Neural cell (in vitro differentiated cells): ENCODE data around the gene ERCC4. TPM values are rescaled to one million over a fixed set of nuclear protein-coding genes. Genes with fewer than 3 reads are reported as not detected.

Experiments
- H2AFZ ChIP-seq: fragments of 200-600, 300-800 bp; sonication (generic), shearing (Covaris generic); 2 replicates; pipeline ENCODE4 v1.6.0; 2014; ENCODE audit warnings: low read depth, mild to moderate bottlenecking, antibody characterized with exemption, low read length, moderate library complexity
- H3F3A ChIP-seq: fragments of 200-600 bp; shearing (Covaris generic); 2 replicates; pipeline ENCODE4 v1.6.1; 2016; ENCODE audit warnings: mild to moderate bottlenecking, moderate library complexity, mixed read lengths, antibody characterized with exemption, low read length; ENCODE audit not compliant: insufficient read depth, poor library complexity, severe bottlenecking
- H3K27ac ChIP-seq: fragments of 200-600, 300-800 bp; sonication (generic), shearing (Covaris generic); 2 replicates; pipeline ENCODE4 v1.5.1; 2014; ENCODE audit warnings: mild to moderate bottlenecking, low read length, moderate library complexity
- H3K27me3 ChIP-seq: fragments of 300-800, 200-600 bp; sonication (generic), shearing (Covaris generic); 2 replicates; pipeline ENCODE4 v1.6.0; 2014; ENCODE audit warnings: mild to moderate bottlenecking, low read depth, low read length, moderate library complexity; ENCODE audit not compliant: insufficient read depth
- H3K36me3 ChIP-seq: fragments of 300-800, 200-600 bp; sonication (generic), shearing (Covaris generic); 2 replicates; pipeline ENCODE4 v1.5.1; 2014; ENCODE audit warnings: mild to moderate bottlenecking, antibody characterized with exemption, low read length, moderate library complexity; ENCODE audit not compliant: insufficient read depth
- H3K4me2 ChIP-seq: fragments of 300-800, 200-600 bp; sonication (generic), shearing (Covaris generic); 2 replicates; pipeline ENCODE4 v1.6.0; 2014; ENCODE audit warnings: mild to moderate bottlenecking, low read length
- H3K4me3 ChIP-seq: fragments of 300-800, 200-600 bp; sonication (generic), shearing (Covaris generic); 2 replicates; pipeline ENCODE4 v1.5.1; 2014; ENCODE audit warnings: mild to moderate bottlenecking, low read length, moderate library complexity
- H3K79me2 ChIP-seq: fragments of 200-600 bp; shearing (Covaris generic); replicated peaks from 2 replicates; pipeline ENCODE4 v1.6.0; 2014; ENCODE audit warnings: mild to moderate bottlenecking, low read length, moderate library complexity; ENCODE audit not compliant: insufficient read depth
- H3K9ac ChIP-seq: fragments of 300-800, 200-600 bp; sonication (generic), shearing (Covaris generic); 2 replicates; pipeline ENCODE4 v1.6.1; 2016; ENCODE audit warnings: mild to moderate bottlenecking, low read length, mixed read lengths
- H3K9me2 ChIP-seq: fragments of 200-600 bp; shearing (Covaris generic); 2 replicates; pipeline ENCODE4 v1.6.1; 2016; ENCODE audit warnings: mild to moderate bottlenecking, low read length, mixed read lengths; ENCODE audit not compliant: insufficient read depth
- H3K9me3 ChIP-seq: fragments of 200-600, 300-800 bp; sonication (generic), shearing (Covaris generic); 2 replicates; pipeline ENCODE4 v1.6.1; 2016; ENCODE audit warnings: mild to moderate bottlenecking, mixed run types, low read length, moderate library complexity, mixed read lengths
- H4K20me1 ChIP-seq: fragments of 200-600 bp; shearing (Covaris generic); 2 replicates; pipeline ENCODE4 v1.6.1; 2016; ENCODE audit warnings: mild to moderate bottlenecking, mixed run types; ENCODE audit not compliant: insufficient read depth
- EP300 ChIP-seq: fragments of 450-650 bp; conservative IDR thresholded peaks from 2 replicates; pipeline ENCODE4 v1.6.1; 2014; ENCODE audit warnings: antibody characterized with exemption, mild to moderate bottlenecking, moderate library complexity; ENCODE audit not compliant: poor library complexity, severe bottlenecking
- EZH2 ChIP-seq: fragments of 200-600, 300-800 bp; shearing (Covaris generic), sonication (generic); IDR thresholded peaks from 2 replicates; pipeline ENCODE4 v1.6.1; 2014; ENCODE audit warnings: antibody characterized with exemption, low read length, borderline replicate concordance, mild to moderate bottlenecking; ENCODE audit not compliant: insufficient read depth, poor library complexity, severe bottlenecking
- MXI1 ChIP-seq: fragments of 450-650 bp; conservative IDR thresholded peaks from 2 replicates; pipeline ENCODE4 v1.6.1; 2014; ENCODE audit warnings: antibody characterized with exemption, mild to moderate bottlenecking; ENCODE audit not compliant: poor library complexity, severe bottlenecking
- POLR2AphosphoS5 ChIP-seq: IDR thresholded peaks from 2 replicates; pipeline ENCODE4 v1.6.1; 2012
- RAD21 ChIP-seq: fragments of 450-650 bp; conservative IDR thresholded peaks from 2 replicates; pipeline ENCODE4 v1.6.1; 2014; ENCODE audit warnings: antibody characterized with exemption, mild to moderate bottlenecking, moderate library complexity
- SMC3 ChIP-seq: fragments of 450-650 bp; conservative IDR thresholded peaks from 2 replicates; pipeline ENCODE4 v1.6.1; 2014; ENCODE audit warnings: antibody characterized with exemption, mild to moderate bottlenecking, moderate library complexity; ENCODE audit not compliant: poor library complexity
- TAF1 ChIP-seq: IDR thresholded peaks from 2 replicates; pipeline ENCODE4 v1.6.1; 2012; ENCODE audit warnings: low read depth
- polyA plus RNA-seq: library from polyadenylated mRNA; depleted of rRNA; stranded (reverse); fragments of >200 nt; gene quantifications from 2 replicates; pipeline ENCODE4 v1.2.3, GENCODE V29; 2014
- TF ChIP-seq, protein P1 (sequence below): IDR thresholded peaks from 2 replicates; pipeline ENCODE4 v1.6.1; 2012; ENCODE audit warnings: borderline replicate concordance
- TF ChIP-seq, protein P2 (sequence below): fragments of 450-650 bp; IDR thresholded peaks from 2 replicates; pipeline ENCODE4 v1.5.1; 2014; ENCODE audit warnings: antibody characterized with exemption, mild to moderate bottlenecking, moderate library complexity; ENCODE audit not compliant: poor library complexity, severe bottlenecking

Gene ERCC4
- polyA plus RNA-seq, 1 donor from 2014 or later: 5.8 TPM

DNA sequence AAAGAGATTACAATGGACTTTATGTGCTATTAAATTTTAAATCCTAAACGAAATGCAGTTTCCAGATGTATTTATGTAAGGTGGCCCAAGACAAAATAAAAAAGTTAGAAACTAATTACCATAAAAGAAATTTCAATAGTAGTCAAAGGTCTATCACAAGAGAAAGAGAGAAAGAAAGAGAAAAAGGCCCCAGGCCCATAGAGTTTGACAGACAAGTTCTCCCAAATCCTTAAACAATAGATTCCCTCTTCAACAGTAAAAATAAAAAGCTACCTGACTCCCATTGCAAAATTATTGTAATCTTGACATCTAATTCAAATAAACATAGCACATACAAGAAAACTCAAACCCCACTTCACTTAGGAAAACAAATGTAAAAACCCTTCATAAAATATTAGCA is 8.6 kb upstream of the ERCC4 start:
- H3K36me3 ChIP-seq: no peaks in the 10 kb centered on the region
- H4K20me1 ChIP-seq: no peaks in the 10 kb centered on the region
- no peak overlapping the region for H2AFZ ChIP-seq
- no peaks in the 10 kb centered on the region for H3K27me3 ChIP-seq
- no peak overlapping the region for H3K4me3 ChIP-seq
- no peak overlapping the region for H3K27ac ChIP-seq
- H3F3A ChIP-seq: no peaks in the 10 kb centered on the region
- no peaks in the 10 kb centered on the region for H3K79me2 ChIP-seq
- H3K4me2 ChIP-seq: no peak overlapping the region
- no peak overlapping the region for H3K9ac ChIP-seq
- H3K9me2 ChIP-seq: no peaks in the 10 kb centered on the region
- TF ChIP-seq SMC3 (no peak), EP300 (no peak), POLR2AphosphoS5 (no peak), EZH2 (no peak), RAD21 (no peak)
- TF ChIP-seq, protein P1, sequence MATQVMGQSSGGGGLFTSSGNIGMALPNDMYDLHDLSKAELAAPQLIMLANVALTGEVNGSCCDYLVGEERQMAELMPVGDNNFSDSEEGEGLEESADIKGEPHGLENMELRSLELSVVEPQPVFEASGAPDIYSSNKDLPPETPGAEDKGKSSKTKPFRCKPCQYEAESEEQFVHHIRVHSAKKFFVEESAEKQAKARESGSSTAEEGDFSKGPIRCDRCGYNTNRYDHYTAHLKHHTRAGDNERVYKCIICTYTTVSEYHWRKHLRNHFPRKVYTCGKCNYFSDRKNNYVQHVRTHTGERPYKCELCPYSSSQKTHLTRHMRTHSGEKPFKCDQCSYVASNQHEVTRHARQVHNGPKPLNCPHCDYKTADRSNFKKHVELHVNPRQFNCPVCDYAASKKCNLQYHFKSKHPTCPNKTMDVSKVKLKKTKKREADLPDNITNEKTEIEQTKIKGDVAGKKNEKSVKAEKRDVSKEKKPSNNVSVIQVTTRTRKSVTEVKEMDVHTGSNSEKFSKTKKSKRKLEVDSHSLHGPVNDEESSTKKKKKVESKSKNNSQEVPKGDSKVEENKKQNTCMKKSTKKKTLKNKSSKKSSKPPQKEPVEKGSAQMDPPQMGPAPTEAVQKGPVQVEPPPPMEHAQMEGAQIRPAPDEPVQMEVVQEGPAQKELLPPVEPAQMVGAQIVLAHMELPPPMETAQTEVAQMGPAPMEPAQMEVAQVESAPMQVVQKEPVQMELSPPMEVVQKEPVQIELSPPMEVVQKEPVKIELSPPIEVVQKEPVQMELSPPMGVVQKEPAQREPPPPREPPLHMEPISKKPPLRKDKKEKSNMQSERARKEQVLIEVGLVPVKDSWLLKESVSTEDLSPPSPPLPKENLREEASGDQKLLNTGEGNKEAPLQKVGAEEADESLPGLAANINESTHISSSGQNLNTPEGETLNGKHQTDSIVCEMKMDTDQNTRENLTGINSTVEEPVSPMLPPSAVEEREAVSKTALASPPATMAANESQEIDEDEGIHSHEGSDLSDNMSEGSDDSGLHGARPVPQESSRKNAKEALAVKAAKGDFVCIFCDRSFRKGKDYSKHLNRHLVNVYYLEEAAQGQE: no peak
- TF ChIP-seq, protein P2, sequence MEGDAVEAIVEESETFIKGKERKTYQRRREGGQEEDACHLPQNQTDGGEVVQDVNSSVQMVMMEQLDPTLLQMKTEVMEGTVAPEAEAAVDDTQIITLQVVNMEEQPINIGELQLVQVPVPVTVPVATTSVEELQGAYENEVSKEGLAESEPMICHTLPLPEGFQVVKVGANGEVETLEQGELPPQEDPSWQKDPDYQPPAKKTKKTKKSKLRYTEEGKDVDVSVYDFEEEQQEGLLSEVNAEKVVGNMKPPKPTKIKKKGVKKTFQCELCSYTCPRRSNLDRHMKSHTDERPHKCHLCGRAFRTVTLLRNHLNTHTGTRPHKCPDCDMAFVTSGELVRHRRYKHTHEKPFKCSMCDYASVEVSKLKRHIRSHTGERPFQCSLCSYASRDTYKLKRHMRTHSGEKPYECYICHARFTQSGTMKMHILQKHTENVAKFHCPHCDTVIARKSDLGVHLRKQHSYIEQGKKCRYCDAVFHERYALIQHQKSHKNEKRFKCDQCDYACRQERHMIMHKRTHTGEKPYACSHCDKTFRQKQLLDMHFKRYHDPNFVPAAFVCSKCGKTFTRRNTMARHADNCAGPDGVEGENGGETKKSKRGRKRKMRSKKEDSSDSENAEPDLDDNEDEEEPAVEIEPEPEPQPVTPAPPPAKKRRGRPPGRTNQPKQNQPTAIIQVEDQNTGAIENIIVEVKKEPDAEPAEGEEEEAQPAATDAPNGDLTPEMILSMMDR: no peak
- no peaks in the 10 kb centered on the region for H3K9me3 ChIP-seq

DNA sequence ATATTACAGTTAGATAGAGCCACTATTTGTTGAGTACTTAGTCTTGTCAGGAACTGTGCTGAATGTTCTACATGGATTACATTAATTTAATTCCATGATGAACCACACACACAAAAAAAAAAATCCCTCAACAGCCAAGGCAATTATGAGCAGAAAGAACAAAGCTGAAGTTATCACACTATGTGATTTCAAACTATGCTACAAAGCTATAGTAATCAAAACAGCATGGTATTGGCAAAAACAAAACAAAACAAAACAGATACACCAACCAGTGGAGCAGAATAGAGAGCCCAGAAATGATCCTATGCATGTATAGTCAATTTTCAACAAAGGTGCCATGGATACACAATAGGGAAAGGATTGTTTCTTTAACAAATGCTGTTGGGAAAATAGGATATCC is 8.1 kb upstream of the ERCC4 start:
- Histone ChIP-seq H3K9me3 (no peaks in the 10 kb centered on the region), H4K20me1 (no peaks in the 10 kb centered on the region), H2AFZ (no peak overlapping the region), H3K36me3 (no peaks in the 10 kb centered on the region), H3K4me2 (no peak overlapping the region), H3K79me2 (no peaks in the 10 kb centered on the region), H3F3A (no peaks in the 10 kb centered on the region), H3K27me3 (no peaks in the 10 kb centered on the region), H3K9me2 (no peaks in the 10 kb centered on the region), H3K9ac (no peak overlapping the region), H3K4me3 (no peak overlapping the region), H3K27ac (no peak overlapping the region)
- TF ChIP-seq, protein P1: no peak
- TF ChIP-seq RAD21 (no peak), EP300 (no peak), SMC3 (no peak), EZH2 (no peak), POLR2AphosphoS5 (no peak), MXI1 (no peak), TAF1 (no peak)
- TF ChIP-seq, protein P2: no peak
